Pancreas (tissue), 10 donors: ENCODE results near the gene CRIM1. TPM values are rescaled to one million over a fixed set of nuclear protein-coding genes. Genes with fewer than 3 reads are reported as not detected.
"Not testable (repeated sequence)": the region's sequence is repeated elsewhere in the genome, so short reads cannot be mapped to it uniquely, and the experiment has no call there.

Experiments used
- ATAC-seq, 4 donors: fragments of 200-7000 bp; cut with Tn5 transposase; one replicate each; pipeline versions ENCODE4 v1.8.0 to v1.9.1; 2020; ENCODE audit warnings: mild to moderate bottlenecking in 4 of 4, moderate library complexity in 4 of 4
- DNase-seq, 6 donors: peaks; one replicate each; pipeline ENCODE4 v3.0.0-alpha.2; 2020
- FAIRE-seq: peaks from 2 replicates; lab custom pipeline; 2012; peaks lifted over from hg19 to GRCh38; lab: Jason Lieb, UNC
- H3K27ac ChIP-seq, 4 donors: fragments of 200-600 bp; sonication (generic); 1 replicate in 3 of 4; 2 replicates in 1 of 4; pipeline versions ENCODE4 v1.5.0 to v1.8.0; 2020
- H3K27me3 ChIP-seq, 4 donors: fragments of 200-600 bp; one replicate each; pipeline ENCODE4 v1.8.0; 2021
- H3K36me3 ChIP-seq, 3 donors: fragments of 200-600 bp; sonication (generic) in 1 of 3; one replicate each; pipeline versions ENCODE4 v1.5.0 to v1.8.0; 2020 to 2021
- H3K4me1 ChIP-seq, 3 donors: fragments of 200-600 bp; one replicate each; pipeline ENCODE4 v1.8.0; 2021
- H3K4me3 ChIP-seq, 4 donors: fragments of 200-600 bp; sonication (generic) in 2 of 4; one replicate each; pipeline versions ENCODE4 v1.5.0 to v1.8.0; 2020 to 2021
- H3K9me3 ChIP-seq, 4 donors: fragments of 200-600 bp; one replicate each; pipeline ENCODE4 v1.8.0; 2021
- CTCF ChIP-seq, 4 donors: fragments of 200-600 bp; sonication (generic) in 3 of 4; IDR thresholded peaks; one replicate each; pipeline versions ENCODE4 v1.5.0 to v1.8.0; 2021; ENCODE audit warnings: antibody characterized with exemption in 4 of 4
- WGBS, 2 donors: extraction: QIAGEN DNeasy Blood & Tissue Kit; methylation state at CpG; one replicate each; pipeline ENCODE4 v1.1.7; 2013; 5-methylcytosine and 5-hydroxymethylcytosine counted together
- intact Hi-C, 3 donors: fragments of 100-400 bp; cut with DNase I; formaldehyde crosslinking; loops; one replicate each; pipeline versions ENCODE4 v1.11.1 to v1.14.2; 2022
- polyA plus RNA-seq, 2 donors: library from polyadenylated mRNA; stranded (reverse); fragments of 200-250 nt; gene quantifications; one replicate each; pipeline ENCODE4 v1.2.3, GENCODE V29; 2013
- total RNA-seq, 6 donors: library from RNA; stranded (reverse); fragmentation: NEBNext Ultra II Directional in 4 of 6; extraction: Animal tissue kit (Norgen Biotek cat#: 25700) in 4 of 6; gene quantifications; one replicate each; pipeline versions ENCODE4 v1.2.1 to v1.2.4, GENCODE V29; 2021 to 2023
- donor health status: healthy with polysubstance abuse.
- donor health status: DM: no; HTN: no; CAD: no; lungs with moderate emphysema.
- donor health status: DM: no; HTN: no; CAD: no.
- donor health status: control.
- donor health status: control.
- donor health status: Bipolar disorder and iron deficiency.
- donor health status: DM: yes; HTN: yes; CAD: no.
- donor health status: DM: no; HTN: no; CAD: no.
- donor health status: DM: no; HTN: no; CAD: no.
- donor health status: DM: yes; HTN: yes; CAD: no.

Gene CRIM1
- total and polyA plus RNA-seq, 8 donors, result 5.2 to 29.1 (median 20.2) TPM

- H3K4me1 ChIP-seq, result peaks cover 0 to 6% (median 0%) of the 10 kb centered on the region in 3 donors
- intact Hi-C loops, result loop anchor here in 2 of 3 donors (10.0 kb wide), 2 partner anchors 296 to 306 kb away; no protein-coding TSS in a partner anchor
- TF ChIP-seq CTCF (IDR thresholded peaks at IDR 0.05), result peak in 1 of 4 donors; percentile 15
- ATAC-seq, result no peak
- DNase-seq, result no peak
- no peak for FAIRE-seq
- WGBS, 2 donors, result 9 to 10% methylated on average over 5 of the region's 5 CpGs
- no peaks in the 10 kb centered on the region for H3K27me3 ChIP-seq
- no peak overlapping the region for H3K4me3 ChIP-seq
- H3K36me3 ChIP-seq, result no peaks in the 10 kb centered on the region
- no peaks in the 10 kb centered on the region for H3K9me3 ChIP-seq
- peak overlapping the region in 1 of 4 donors; percentile 80 for H3K27ac ChIP-seq
Measured at GRCh38 chr2:36359067-36359466, 3.5 kb downstream of the CRIM1 start.

GRCh38 chr2:36360063-36360462, 4.5 kb downstream of the CRIM1 start:
- DNase-seq (no peak), FAIRE-seq (no peak), ATAC-seq (no peak)
- WGBS, 2 donors, result 58 to 62% methylated on average over 4 of the region's 4 CpGs
- peaks cover 0 to 6% (median 0%) of the 10 kb centered on the region in 3 donors for H3K4me1 ChIP-seq
- no peaks in the 10 kb centered on the region for H3K36me3 ChIP-seq
- H3K27ac ChIP-seq, result no peak overlapping the region
- no peak overlapping the region for H3K4me3 ChIP-seq
- H3K9me3 ChIP-seq, result no peaks in the 10 kb centered on the region
- intact Hi-C loops, result loop anchor here in 1 of 3 donors (10.0 kb wide), 1 partner anchor 85 kb away; no protein-coding TSS in a partner anchor
- no peak for TF ChIP-seq CTCF (IDR thresholded peaks at IDR 0.05)
- no peaks in the 10 kb centered on the region for H3K27me3 ChIP-seq

GRCh38 chr2:36360834-36361233, 5.3 kb downstream of the CRIM1 start:
- DNase-seq (no peak), FAIRE-seq (no peak), ATAC-seq (no peak)
- intact Hi-C loops, result loop anchor here in 1 of 3 donors (10.0 kb wide), 1 partner anchor 84 kb away; no protein-coding TSS in a partner anchor
- TF ChIP-seq CTCF (IDR thresholded peaks at IDR 0.05), result no peak
- Histone ChIP-seq H3K4me3 (no peak overlapping the region), H3K27me3 (no peaks in the 10 kb centered on the region), H3K4me1 (peaks cover 0 to 6% (median 0%) of the 10 kb centered on the region in 3 donors), H3K9me3 (no peaks in the 10 kb centered on the region), H3K36me3 (no peaks in the 10 kb centered on the region), H3K27ac (no peak overlapping the region)
- 20 to 24% methylated on average over 1 of the region's 1 CpG for WGBS, 2 donors

DNA sequence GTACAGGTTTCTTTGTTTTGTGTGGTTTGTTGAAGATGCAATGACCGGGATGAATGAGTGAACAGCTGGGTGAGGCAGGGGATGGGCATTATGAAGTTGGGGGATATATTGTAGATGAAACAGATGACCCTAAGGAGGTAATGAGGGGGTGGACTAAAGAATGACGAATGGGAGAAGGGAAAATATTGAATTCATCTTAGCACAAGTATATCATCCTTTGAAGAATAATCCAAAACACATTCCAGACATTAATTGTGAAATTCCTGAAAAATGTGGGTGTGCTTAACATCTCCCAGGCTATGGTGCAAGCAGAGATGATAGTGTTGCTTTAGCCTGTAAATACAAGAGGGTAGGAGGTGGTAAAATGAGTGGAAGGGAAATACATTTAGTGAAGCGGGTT, 5.8 kb downstream of the CRIM1 start:
- DNase-seq (no peak), FAIRE-seq (no peak), ATAC-seq (no peak)
- intact Hi-C loops, result loop anchor here in 1 of 3 donors (10.0 kb wide), 1 partner anchor 83 kb away; no protein-coding TSS in a partner anchor
- Histone ChIP-seq H3K9me3 (no peaks in the 10 kb centered on the region), H3K4me1 (peaks cover 0 to 5% (median 0%) of the 10 kb centered on the region in 3 donors), H3K4me3 (no peak overlapping the region), H3K36me3 (no peaks in the 10 kb centered on the region), H3K27me3 (no peaks in the 10 kb centered on the region), H3K27ac (no peak overlapping the region)
- TF ChIP-seq CTCF (IDR thresholded peaks at IDR 0.05), result no peak
- WGBS, 2 donors, result 58 to 68% methylated on average over 3 of the region's 3 CpGs

GRCh38 chr2:36362291-36362690, 6.7 kb downstream of the CRIM1 start:
- no peak overlapping the region for H3K4me3 ChIP-seq
- H3K4me1 ChIP-seq, result peaks cover 0 to 3% (median 0%) of the 10 kb centered on the region in 3 donors
- ATAC-seq, result no peak
- no peak overlapping the region for H3K27ac ChIP-seq
- WGBS, 2 donors, result 62 to 72% methylated on average over 3 of the region's 3 CpGs
- no peaks in the 10 kb centered on the region for H3K36me3 ChIP-seq
- no peaks in the 10 kb centered on the region for H3K27me3 ChIP-seq
- H3K9me3 ChIP-seq, result no peaks in the 10 kb centered on the region
- no peak for FAIRE-seq
- no peak for TF ChIP-seq CTCF (IDR thresholded peaks at IDR 0.05)
- intact Hi-C loops, result loop anchor here in 1 of 3 donors (10.0 kb wide), 1 partner anchor 83 kb away; no protein-coding TSS in a partner anchor
- no peak for DNase-seq

- H3K27me3 ChIP-seq, H3K36me3 ChIP-seq, H3K27ac ChIP-seq, DNase-seq, H3K4me3 ChIP-seq, ATAC-seq, H3K4me1 ChIP-seq, FAIRE-seq, H3K9me3 ChIP-seq: not testable (repeated sequence)
- intact Hi-C loops, result loop anchor here in 1 of 3 donors (10.0 kb wide), 1 partner anchor 82 kb away; no protein-coding TSS in a partner anchor
- WGBS, 2 donors, result 91 to 93% methylated on average over 2 of the region's 2 CpGs
Measured at GRCh38 chr2:36363085-36363484, 7.5 kb downstream of the CRIM1 start.
